GM23248 (cell line): ENCODE results near the gene ASPHD2.

ENCODE experiments used
- EZH2 ChIP-seq: fragments of 200-600 bp; sonication (generic); IDR thresholded peaks from 2 replicates; pipeline ENCODE4 v1.6.1; 2018; ENCODE audit warnings: antibody characterized with exemption, mild to moderate bottlenecking; ENCODE audit not compliant: insufficient read depth, poor library complexity, severe bottlenecking
- EZH2phosphoT487 ChIP-seq: fragments of 200-600 bp; sonication (generic); IDR thresholded peaks from 2 replicates; pipeline ENCODE4 v1.6.1; 2018; ENCODE audit warnings: antibody characterized with exemption, moderate library complexity, mild to moderate bottlenecking, low read depth; ENCODE audit not compliant: insufficient read depth

DNA sequence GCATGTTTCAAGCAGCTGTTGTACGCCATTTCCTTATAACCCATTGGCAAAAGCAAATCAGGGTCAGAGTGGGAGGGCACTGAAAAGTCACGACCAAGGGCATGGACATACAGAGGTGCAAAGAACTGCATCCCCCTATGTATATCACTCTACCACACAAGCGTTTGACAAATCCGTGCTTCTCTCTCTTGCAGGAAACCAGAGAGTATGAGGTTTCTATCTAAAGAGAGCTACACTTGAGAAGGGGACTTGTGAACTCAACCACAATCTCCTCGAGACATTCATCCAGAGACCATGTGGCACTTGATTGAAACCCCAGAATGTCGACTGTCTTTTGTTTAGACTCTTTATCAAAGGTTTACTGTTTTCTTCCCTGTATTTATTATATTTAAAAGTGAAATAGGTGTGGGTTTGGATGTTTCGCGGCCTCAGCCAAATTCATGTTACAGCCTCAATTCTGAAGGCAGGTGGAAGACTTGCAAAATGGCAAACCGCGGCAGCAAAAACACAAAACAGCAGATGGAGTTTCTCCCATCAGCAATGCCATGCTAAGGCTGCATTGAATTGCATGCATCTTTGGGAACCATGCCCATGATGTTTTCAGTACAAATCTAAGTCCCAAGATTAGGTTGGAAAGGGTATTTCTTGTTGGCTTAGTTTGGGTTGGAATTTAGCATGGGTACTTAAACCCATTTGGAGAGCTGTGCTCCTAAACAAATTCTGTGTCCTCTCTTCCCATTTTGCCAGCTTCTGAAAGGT is 48.8 kb upstream of the ASPHD2 start:
- no peak for TF ChIP-seq EZH2
- TF ChIP-seq EZH2phosphoT487, result no peak
